DMS153 treated with DMSO at 0.1 percent for 48 hours (cell line): ENCODE results near the gene EEFSEC.

Experiments
- DNase-seq: peaks from one replicate; lab custom pipeline; 2025; ENCODE audit not compliant: unreplicated experiment; lab: John Stamatoyannopoulos, UW

EEFSEC gene

GRCh38 chr3:128271536-128272332 lies 118.5 kb downstream of the EEFSEC start:
- no peak for DNase-seq

GRCh38 chr3:128273109-128273840 lies 120.0 kb downstream of the EEFSEC start:
- DNase-seq: no peak

GRCh38 chr3:128273841-128274573 lies 120.7 kb downstream of the EEFSEC start:
- DNase-seq: no peak

- DNase-seq: no peak
Observed at GRCh38 chr3:128274837-128275236, 121.6 kb downstream of the EEFSEC start.

GRCh38 chr3:128275316-128276145 lies 122.2 kb downstream of the EEFSEC start:
- DNase-seq: no peak

GRCh38 chr3:128276146-128276435 lies 122.8 kb downstream of the EEFSEC start:
- DNase-seq: no peak

- DNase-seq: no peak
Observed at GRCh38 chr3:128276577-128277183, 123.4 kb downstream of the EEFSEC start.

- DNase-seq: no peak
Observed at GRCh38 chr3:128277378-128278069, 124.2 kb downstream of the EEFSEC start.

GRCh38 chr3:128278130-128278529 lies 124.8 kb downstream of the EEFSEC start:
- DNase-seq: no peak

- no peak for DNase-seq
Observed at GRCh38 chr3:128278761-128279600, 125.7 kb downstream of the EEFSEC start.

GRCh38 chr3:128279601-128279880 lies 126.3 kb downstream of the EEFSEC start:
- DNase-seq: no peak

- peak; percentile 84 for DNase-seq
Observed at GRCh38 chr3:128280481-128281052, 127.3 kb downstream of the EEFSEC start.

GRCh38 chr3:128281056-128281455 lies 127.8 kb downstream of the EEFSEC start:
- no peak for DNase-seq

GRCh38 chr3:128281461-128282367 lies 128.4 kb downstream of the EEFSEC start:
- DNase-seq: no peak

GRCh38 chr3:128282380-128283196 lies 129.3 kb downstream of the EEFSEC start:
- DNase-seq: no peak

- no peak for DNase-seq
Observed at GRCh38 chr3:128283421-128283820, 130.1 kb downstream of the EEFSEC start.
